Nephron (organoid): Measurements from ENCODE around the gene MPRIP.
A peak's percentile ranks its signal among the peaks of the same experiment; 100 is the strongest.

ENCODE experiments used
- H3K27ac Mint-ChIP-seq, 3 experiments: 2 replicates each; pipeline ENCODE4 v1.8.0; 2020; ENCODE audit warnings: mixed read lengths in 3 of 3, mild to moderate bottlenecking in 2 of 3, moderate library complexity in 1 of 3
- H3K27me3 Mint-ChIP-seq: 2 replicates; pipeline ENCODE4 v1.8.0; 2021; ENCODE audit warnings: low read depth, mild to moderate bottlenecking, moderate library complexity, mixed read lengths
- H3K36me3 Mint-ChIP-seq: 2 replicates; pipeline ENCODE4 v1.8.0; 2020; ENCODE audit warnings: low read depth, mixed read lengths
- H3K4me1 Mint-ChIP-seq: 2 replicates; pipeline ENCODE4 v1.8.0; 2020; ENCODE audit warnings: mixed read lengths
- H3K4me3 Mint-ChIP-seq, 3 experiments: 2 replicates each; pipeline ENCODE4 v1.8.0; 2020; ENCODE audit warnings: mild to moderate bottlenecking in 3 of 3, mixed read lengths in 3 of 3, moderate library complexity in 2 of 3
- H3K9me3 Mint-ChIP-seq: 2 replicates; pipeline ENCODE4 v1.8.0; 2020; ENCODE audit warnings: mixed read lengths
- TF ChIP-seq, protein P1 (sequence below), 3 experiments: fragments of 200-600 bp; sonication (generic); IDR thresholded peaks; one replicate each; pipeline ENCODE4 v1.5.0; 2021; ENCODE audit warnings: antibody characterized with exemption in 3 of 3; ENCODE audit not compliant: unreplicated experiment in 3 of 3

The MPRIP gene

DNA sequence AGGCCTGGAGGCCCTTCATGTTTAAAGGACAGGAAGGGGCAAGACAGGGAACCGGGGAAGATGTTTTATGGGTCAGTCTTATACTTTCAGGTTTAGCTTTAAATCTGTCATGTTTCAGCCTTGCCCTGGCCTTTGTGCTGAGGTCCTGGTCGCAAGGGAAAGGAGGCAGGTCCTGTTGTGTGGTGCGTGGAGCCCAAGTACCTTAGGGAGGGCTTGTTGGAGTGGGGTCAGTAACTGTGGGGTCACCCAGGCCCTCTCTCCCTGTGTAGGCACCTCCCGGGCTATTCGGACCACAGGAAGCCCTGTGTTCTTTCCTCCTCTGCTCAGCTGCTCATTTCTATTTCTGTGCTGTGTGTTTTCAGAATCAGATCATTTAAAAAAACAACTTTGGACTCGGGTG, 42.7 kb downstream of the MPRIP start:
- Mint-ChIP-seq H3K27me3 (no peaks in the 10 kb centered on the region), H3K4me1 (peaks cover 67% of the 10 kb centered on the region), H3K27ac (peak overlapping the region; percentile 66 to 78 (median 69)), H3K9me3 (no peaks in the 10 kb centered on the region), H3K4me3 (no peak overlapping the region), H3K36me3 (peaks cover 45% of the 10 kb centered on the region)
- TF ChIP-seq, protein P1, sequence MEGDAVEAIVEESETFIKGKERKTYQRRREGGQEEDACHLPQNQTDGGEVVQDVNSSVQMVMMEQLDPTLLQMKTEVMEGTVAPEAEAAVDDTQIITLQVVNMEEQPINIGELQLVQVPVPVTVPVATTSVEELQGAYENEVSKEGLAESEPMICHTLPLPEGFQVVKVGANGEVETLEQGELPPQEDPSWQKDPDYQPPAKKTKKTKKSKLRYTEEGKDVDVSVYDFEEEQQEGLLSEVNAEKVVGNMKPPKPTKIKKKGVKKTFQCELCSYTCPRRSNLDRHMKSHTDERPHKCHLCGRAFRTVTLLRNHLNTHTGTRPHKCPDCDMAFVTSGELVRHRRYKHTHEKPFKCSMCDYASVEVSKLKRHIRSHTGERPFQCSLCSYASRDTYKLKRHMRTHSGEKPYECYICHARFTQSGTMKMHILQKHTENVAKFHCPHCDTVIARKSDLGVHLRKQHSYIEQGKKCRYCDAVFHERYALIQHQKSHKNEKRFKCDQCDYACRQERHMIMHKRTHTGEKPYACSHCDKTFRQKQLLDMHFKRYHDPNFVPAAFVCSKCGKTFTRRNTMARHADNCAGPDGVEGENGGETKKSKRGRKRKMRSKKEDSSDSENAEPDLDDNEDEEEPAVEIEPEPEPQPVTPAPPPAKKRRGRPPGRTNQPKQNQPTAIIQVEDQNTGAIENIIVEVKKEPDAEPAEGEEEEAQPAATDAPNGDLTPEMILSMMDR (IDR thresholded peaks at IDR 0.05; ENCODE audit: unreplicated experiment in 3 of 3) = no peak

DNA sequence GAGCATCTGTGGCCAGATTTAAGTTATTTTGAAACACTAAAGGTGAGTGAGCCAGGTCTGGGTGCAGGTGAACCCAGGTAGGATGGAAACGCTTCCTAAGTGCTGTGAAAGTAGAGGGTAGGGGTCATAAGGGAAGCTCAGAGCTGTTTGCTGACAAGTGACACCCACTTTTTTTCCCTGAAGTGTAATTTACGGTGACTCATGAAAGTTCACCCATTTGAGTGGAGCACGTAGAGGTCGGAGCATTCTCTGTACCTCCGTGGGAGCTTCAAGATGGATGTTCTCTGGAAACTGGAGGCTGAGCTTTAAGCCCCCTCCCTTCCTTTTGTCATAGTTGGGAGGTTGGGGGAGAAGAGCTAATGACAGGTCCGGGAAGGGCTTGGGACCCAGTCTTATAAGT, 44.3 kb downstream of the MPRIP start:
- Mint-ChIP-seq H3K9me3 (no peaks in the 10 kb centered on the region), H3K27ac (peak overlapping the region in 2 of 3 experiments; percentile 5 to 7), H3K4me3 (no peak overlapping the region), H3K27me3 (no peaks in the 10 kb centered on the region), H3K4me1 (peaks cover 71% of the 10 kb centered on the region), H3K36me3 (peaks cover 54% of the 10 kb centered on the region)
- TF ChIP-seq, protein P1 (IDR thresholded peaks at IDR 0.05; ENCODE audit: unreplicated experiment in 3 of 3) = no peak

DNA sequence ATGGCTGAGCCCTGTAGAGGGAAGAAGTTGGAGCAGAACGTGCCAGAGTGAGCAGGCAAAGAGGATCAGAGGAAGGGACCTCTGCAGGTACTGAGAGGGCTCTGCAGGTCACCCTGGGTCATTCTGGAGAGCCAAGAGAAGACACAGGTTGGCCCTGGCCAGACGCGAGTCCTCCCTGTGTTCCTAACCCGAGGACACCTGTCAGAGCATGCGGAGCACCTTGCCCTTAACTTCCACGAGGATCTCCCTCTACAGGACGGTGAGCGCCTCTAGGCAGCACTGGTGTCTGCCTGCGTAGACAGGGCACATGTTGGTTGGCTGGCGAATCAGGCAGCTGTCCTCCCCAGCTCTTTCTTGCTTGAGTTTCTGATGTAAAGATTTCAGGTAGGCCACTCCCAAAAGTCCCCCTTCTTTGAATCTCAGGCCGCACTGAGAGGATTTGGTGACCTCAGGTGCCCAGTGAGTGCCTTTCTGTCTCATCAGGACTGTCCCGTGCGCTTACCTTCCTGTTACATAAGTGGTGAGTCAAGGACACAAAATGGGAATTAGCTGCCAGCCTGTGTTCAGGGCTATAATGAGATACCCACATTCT, 45.3 kb downstream of the MPRIP start:
- Mint-ChIP-seq H3K4me3 (no peak overlapping the region), H3K9me3 (no peaks in the 10 kb centered on the region), H3K27ac (peak overlapping the region in 2 of 3 experiments; percentile 60 to 77), H3K36me3 (peaks cover 54% of the 10 kb centered on the region), H3K27me3 (no peaks in the 10 kb centered on the region), H3K4me1 (peaks cover 76% of the 10 kb centered on the region)
- TF ChIP-seq, protein P1 (IDR thresholded peaks at IDR 0.05; ENCODE audit: unreplicated experiment in 3 of 3) = no peak

DNA sequence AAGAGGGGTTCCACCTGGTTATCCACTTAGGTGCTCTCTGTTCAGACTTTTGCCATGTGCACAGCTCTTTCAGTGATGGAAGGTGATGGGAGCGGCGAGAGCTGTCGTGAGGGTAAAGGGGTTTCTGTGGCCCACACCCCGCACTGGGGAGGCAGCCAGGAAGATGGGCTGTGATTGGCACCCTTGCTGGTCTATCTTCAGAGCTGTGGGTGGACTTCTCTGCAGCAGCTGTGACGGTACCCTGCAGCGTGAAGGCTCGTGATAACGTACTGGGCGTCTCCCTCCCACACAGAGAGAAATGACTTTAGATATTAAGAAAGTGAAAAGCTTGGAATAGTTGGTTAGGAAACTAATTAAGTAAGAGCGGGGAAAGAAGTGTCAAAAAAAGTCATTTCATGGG, 45.8 kb downstream of the MPRIP start:
- TF ChIP-seq, protein P1 (IDR thresholded peaks at IDR 0.05; ENCODE audit: unreplicated experiment in 3 of 3) = no peak
- Mint-ChIP-seq H3K36me3 (peaks cover 49% of the 10 kb centered on the region), H3K4me1 (peaks cover 77% of the 10 kb centered on the region), H3K4me3 (no peak overlapping the region), H3K27ac (peak overlapping the region; percentile 1 to 77 (median 72)), H3K27me3 (no peaks in the 10 kb centered on the region), H3K9me3 (no peaks in the 10 kb centered on the region)

DNA sequence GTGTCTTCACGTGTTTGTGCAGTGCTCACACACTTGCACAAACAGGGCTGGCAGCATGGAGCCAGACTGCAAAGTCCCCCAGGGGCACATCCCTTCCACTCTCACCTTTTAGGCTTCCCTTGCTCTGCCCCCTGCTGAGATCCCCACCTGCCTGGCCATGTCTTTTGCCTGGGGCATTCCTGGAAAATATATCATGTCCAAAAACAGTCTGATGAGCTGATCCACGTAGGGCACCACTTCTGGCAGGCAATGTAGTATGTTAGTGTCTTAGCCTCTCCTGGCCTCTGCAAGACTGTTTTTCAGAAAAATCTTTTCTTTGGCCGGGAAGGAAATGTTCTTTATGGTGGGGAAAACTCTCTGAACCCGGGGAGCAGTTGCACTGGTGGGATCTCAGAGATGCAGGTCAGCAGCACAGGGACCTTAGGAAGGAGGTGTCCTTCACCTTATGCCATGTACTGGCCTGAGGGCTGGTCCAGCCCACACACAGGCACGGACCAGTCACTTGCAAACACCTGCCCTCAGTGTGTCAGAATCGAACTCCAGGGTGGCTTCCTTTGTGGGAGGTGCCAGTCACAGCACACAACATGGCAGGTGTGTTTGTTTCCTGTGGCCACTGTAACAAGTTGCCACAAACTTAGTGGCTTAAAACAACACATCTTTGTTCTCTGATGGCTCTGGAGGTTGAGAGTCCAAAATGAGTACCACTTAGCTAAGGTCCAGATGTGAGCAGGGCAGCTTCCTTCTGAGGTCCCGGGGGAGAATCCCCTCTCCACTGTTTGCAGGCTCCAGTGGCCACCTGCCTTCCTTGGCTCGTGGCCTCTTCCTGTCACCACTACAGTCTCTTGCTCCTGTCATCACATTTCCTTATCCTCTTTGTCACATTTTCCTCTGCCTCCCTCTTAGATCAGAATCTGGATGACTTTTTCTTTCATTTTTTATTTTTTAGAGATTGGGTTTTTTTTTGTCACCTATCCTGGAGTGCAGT, 46.6 kb downstream of the MPRIP start:
- H3K4me1 Mint-ChIP-seq = peaks cover 84% of the 10 kb centered on the region
- H3K4me3 Mint-ChIP-seq = no peak overlapping the region
- H3K27me3 Mint-ChIP-seq = no peaks in the 10 kb centered on the region
- H3K36me3 Mint-ChIP-seq = peaks cover 45% of the 10 kb centered on the region
- H3K27ac Mint-ChIP-seq = peak overlapping the region; percentile 30 to 77 (median 72)
- no peaks in the 10 kb centered on the region for H3K9me3 Mint-ChIP-seq
- TF ChIP-seq, protein P1 (IDR thresholded peaks at IDR 0.05; ENCODE audit: unreplicated experiment in 3 of 3) = no peak
